ENCODE data around the gene HOXD8.

The HOXD8 gene

GRCh38 chr2:176132205-176133171 is 3.0 kb downstream of the HOXD8 start:
- H3K4me3 ChIP-seq (ENCODE audit: low read length) = no peak overlapping the region
- no peak for TF ChIP-seq CTCF (IDR thresholded peaks at IDR 0.05; ENCODE audit: insufficient read depth, low read depth, low read length, missing control alignments)
- DNase-seq (ENCODE audit: low read depth) = no peak

GRCh38 chr2:176133389-176133788 is 3.9 kb downstream of the HOXD8 start:
- no peak overlapping the region for H3K4me3 ChIP-seq (ENCODE audit: low read length)
- no peak for TF ChIP-seq CTCF (IDR thresholded peaks at IDR 0.05; ENCODE audit: insufficient read depth, low read depth, low read length, missing control alignments)
- DNase-seq (ENCODE audit: low read depth) = no peak

- TF ChIP-seq CTCF (IDR thresholded peaks at IDR 0.05; ENCODE audit: insufficient read depth, low read depth, low read length, missing control alignments) = no peak
- no peak overlapping the region for H3K4me3 ChIP-seq (ENCODE audit: low read length)
- no peak for DNase-seq (ENCODE audit: low read depth)
Measured at GRCh38 chr2:176134035-176134434, 4.5 kb downstream of the HOXD8 start.

GRCh38 chr2:176135035-176135440 is 5.5 kb downstream of the HOXD8 start:
- no peak for TF ChIP-seq CTCF (IDR thresholded peaks at IDR 0.05; ENCODE audit: insufficient read depth, low read depth, low read length, missing control alignments)
- no peak overlapping the region for H3K4me3 ChIP-seq (ENCODE audit: low read length)
- DNase-seq (ENCODE audit: low read depth) = no peak

GRCh38 chr2:176136374-176137251 is 7.1 kb downstream of the HOXD8 start:
- no peak overlapping the region for H3K4me3 ChIP-seq (ENCODE audit: low read length)
- no peak for TF ChIP-seq CTCF (IDR thresholded peaks at IDR 0.05; ENCODE audit: insufficient read depth, low read depth, low read length, missing control alignments)
- DNase-seq (ENCODE audit: low read depth) = peak; percentile 14

GRCh38 chr2:176137252-176137580 is 7.7 kb downstream of the HOXD8 start:
- no peak for DNase-seq (ENCODE audit: low read depth)
- H3K4me3 ChIP-seq (ENCODE audit: low read length) = no peak overlapping the region
- no peak for TF ChIP-seq CTCF (IDR thresholded peaks at IDR 0.05; ENCODE audit: insufficient read depth, low read depth, low read length, missing control alignments)
